OCI-LY3 (cell line): ENCODE results near the gene EMC9.

Source experiments
- EZH2phosphoT487 ChIP-seq: fragments of 200-600 bp; shearing (Covaris generic); IDR thresholded peaks from 2 replicates; pipeline ENCODE4 v1.6.1; 2018; ENCODE audit warnings: antibody characterized with exemption, mixed run types, low read depth
- TF ChIP-seq, protein P1 (sequence below): fragments of 200-600, 300-600 bp; sonication (generic); IDR thresholded peaks from 2 replicates; pipeline ENCODE4 v1.5.1; 2014; ENCODE audit warnings: antibody characterized with exemption, low read length, low read depth

DNA sequence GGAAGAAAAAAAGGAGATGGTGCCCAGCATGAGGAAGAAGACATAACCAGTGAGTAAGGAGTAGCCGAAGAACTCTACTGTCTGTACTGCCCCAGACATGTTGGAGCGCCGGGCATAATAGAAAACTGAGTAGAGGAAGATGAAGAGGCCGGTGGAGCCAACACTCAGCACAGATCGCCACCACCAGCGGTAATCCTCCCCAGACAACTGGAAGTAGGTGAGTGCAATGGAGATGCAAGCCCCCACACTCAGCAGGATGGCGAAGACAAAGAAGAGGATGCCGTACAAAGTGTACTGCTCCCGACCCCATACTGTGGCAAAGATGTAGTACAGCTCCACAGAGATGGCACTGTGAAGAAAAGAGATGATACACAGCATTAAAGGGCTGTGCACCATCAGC, 48.1 kb upstream of the EMC9 start:
- TF ChIP-seq, protein P1, sequence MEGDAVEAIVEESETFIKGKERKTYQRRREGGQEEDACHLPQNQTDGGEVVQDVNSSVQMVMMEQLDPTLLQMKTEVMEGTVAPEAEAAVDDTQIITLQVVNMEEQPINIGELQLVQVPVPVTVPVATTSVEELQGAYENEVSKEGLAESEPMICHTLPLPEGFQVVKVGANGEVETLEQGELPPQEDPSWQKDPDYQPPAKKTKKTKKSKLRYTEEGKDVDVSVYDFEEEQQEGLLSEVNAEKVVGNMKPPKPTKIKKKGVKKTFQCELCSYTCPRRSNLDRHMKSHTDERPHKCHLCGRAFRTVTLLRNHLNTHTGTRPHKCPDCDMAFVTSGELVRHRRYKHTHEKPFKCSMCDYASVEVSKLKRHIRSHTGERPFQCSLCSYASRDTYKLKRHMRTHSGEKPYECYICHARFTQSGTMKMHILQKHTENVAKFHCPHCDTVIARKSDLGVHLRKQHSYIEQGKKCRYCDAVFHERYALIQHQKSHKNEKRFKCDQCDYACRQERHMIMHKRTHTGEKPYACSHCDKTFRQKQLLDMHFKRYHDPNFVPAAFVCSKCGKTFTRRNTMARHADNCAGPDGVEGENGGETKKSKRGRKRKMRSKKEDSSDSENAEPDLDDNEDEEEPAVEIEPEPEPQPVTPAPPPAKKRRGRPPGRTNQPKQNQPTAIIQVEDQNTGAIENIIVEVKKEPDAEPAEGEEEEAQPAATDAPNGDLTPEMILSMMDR = no peak
- TF ChIP-seq EZH2phosphoT487 = no peak
